Upper lobe of left lung (tissue), 6 donors: Measurements from ENCODE around the gene CREBL2. TPM values are rescaled to one million over a fixed set of nuclear protein-coding genes. Genes with fewer than 3 reads are reported as not detected.
"Not testable (repeated sequence)": the region's sequence is repeated elsewhere in the genome, so short reads cannot be mapped to it uniquely, and the experiment has no call there.

ENCODE experiments used
- ATAC-seq, 2 donors: fragments of 200-7000 bp; cut with Tn5 transposase; one replicate each; pipeline ENCODE4 v1.9.1; 2022; ENCODE audit warnings: mild to moderate bottlenecking in 2 of 2, moderate library complexity in 2 of 2; ENCODE audit not compliant: low FRiP score in 2 of 2
- DNase-seq, 2 donors: peaks; one replicate each; pipeline ENCODE4 v3.0.0-alpha.2; 2019 to 2020
- H3K27ac ChIP-seq, 4 donors: fragments of 200-600 bp; sonication (generic); one replicate each; pipeline ENCODE4 v1.5.1; 2016 to 2019
- H3K27me3 ChIP-seq, 4 donors: fragments of 200-600 bp; sonication (generic); one replicate each; pipeline ENCODE4 v1.5.1; 2017 to 2019
- H3K36me3 ChIP-seq, 4 donors: fragments of 200-600 bp; sonication (generic); one replicate each; pipeline ENCODE4 v1.5.1; 2016 to 2019
- H3K4me1 ChIP-seq, 4 donors: fragments of 200-600 bp; sonication (generic); one replicate each; pipeline ENCODE4 v1.5.1; 2018 to 2019
- H3K4me3 ChIP-seq, 4 donors: fragments of 200-600 bp; sonication (generic); one replicate each; pipeline ENCODE4 v1.5.1; 2017 to 2019; ENCODE audit warnings: mild to moderate bottlenecking in 2 of 4, moderate library complexity in 1 of 4
- H3K9me3 ChIP-seq, 4 donors: fragments of 200-600 bp; sonication (generic); one replicate each; pipeline ENCODE4 v1.5.1; 2018 to 2019
- EP300 ChIP-seq, 4 donors: sonication (generic); formaldehyde crosslinking; IDR thresholded peaks; one replicate each; pipeline ENCODE4 v1.5.1; 2017; ENCODE audit warnings: antibody characterized with exemption in 4 of 4, control low read depth in 2 of 4
- POLR2A ChIP-seq, 4 donors: fragments of 450-650 bp; IDR thresholded peaks; one replicate each; pipeline ENCODE4 v1.5.1; 2016 to 2017; ENCODE audit warnings: antibody characterized with exemption in 4 of 4, mild to moderate bottlenecking in 2 of 4
- POLR2AphosphoS5 ChIP-seq, 2 donors: sonication (generic); formaldehyde crosslinking; IDR thresholded peaks; one replicate each; pipeline ENCODE4 v1.5.1; 2017; ENCODE audit warnings: antibody characterized with exemption in 2 of 2
- WGBS, 2 donors: methylation state at CpG; one replicate each; pipeline ENCODE4 v1.1.5; 2017 to 2018; 5-methylcytosine and 5-hydroxymethylcytosine counted together
- total RNA-seq, 6 donors: library from RNA; depleted of rRNA in 4 of 6; stranded (reverse); fragments of >200 nt in 4 of 6; gene quantifications; one replicate each; pipeline versions ENCODE4 v1.1.0 to v1.2.1, GENCODE V29; 2016 to 2021
- TF ChIP-seq, protein P1 (sequence below), 6 experiments: fragments of 450-650 bp in 4 of 6; fragments of 200-600 bp in 2 of 6; sonication (generic) in 2 of 6; IDR thresholded peaks; one replicate each; pipeline ENCODE4 v1.5.1; 2016 to 2019; ENCODE audit warnings: antibody characterized with exemption in 6 of 6
- donor health status: DM: no; HTN: no; CAD: no; lungs with moderate emphysema.
- donor health status: DM: no; HTN: yes; CAD: no; lungs with severe emphysema.

The CREBL2 gene
- total RNA-seq, 6 donors from 2014 or later, result 40.1 to 74.2 (median 48.2) TPM

DNA sequence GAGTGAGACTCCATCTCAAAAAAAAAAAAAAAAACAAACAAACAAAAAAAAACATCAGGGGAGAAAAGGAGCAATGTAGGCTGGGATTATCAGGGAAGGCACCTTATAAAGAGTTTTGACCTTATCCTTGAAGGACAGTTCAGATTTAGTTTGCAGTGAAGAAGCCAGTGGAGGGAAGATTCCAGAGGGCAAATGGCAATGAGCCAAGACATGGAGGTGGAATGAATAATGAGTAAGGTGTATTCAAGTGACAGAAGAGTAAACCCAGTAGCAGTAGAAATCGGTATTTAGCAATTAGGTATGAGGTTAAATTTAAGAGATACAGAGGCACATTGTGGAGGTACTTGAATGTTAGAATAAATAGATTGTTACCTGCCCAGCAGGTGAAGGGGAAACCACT is 46.8 kb upstream of the CREBL2 start:
- H3K36me3 ChIP-seq, result no peaks in the 10 kb centered on the region
- ATAC-seq (no peak), DNase-seq (no peak)
- H3K27me3 ChIP-seq, result no peaks in the 10 kb centered on the region
- no peak overlapping the region for H3K27ac ChIP-seq
- 76 to 77% methylated on average over 1 of the region's 1 CpG for WGBS, 2 donors
- peaks cover 15 to 19% (median 17%) of the 10 kb centered on the region in 4 donors for H3K4me1 ChIP-seq
- H3K9me3 ChIP-seq, result no peaks in the 10 kb centered on the region
- TF ChIP-seq POLR2AphosphoS5 (IDR thresholded peaks at IDR 0.05) (no peak), EP300 (IDR thresholded peaks at IDR 0.05) (no peak), POLR2A (IDR thresholded peaks at IDR 0.05) (no peak)
- TF ChIP-seq, protein P1, sequence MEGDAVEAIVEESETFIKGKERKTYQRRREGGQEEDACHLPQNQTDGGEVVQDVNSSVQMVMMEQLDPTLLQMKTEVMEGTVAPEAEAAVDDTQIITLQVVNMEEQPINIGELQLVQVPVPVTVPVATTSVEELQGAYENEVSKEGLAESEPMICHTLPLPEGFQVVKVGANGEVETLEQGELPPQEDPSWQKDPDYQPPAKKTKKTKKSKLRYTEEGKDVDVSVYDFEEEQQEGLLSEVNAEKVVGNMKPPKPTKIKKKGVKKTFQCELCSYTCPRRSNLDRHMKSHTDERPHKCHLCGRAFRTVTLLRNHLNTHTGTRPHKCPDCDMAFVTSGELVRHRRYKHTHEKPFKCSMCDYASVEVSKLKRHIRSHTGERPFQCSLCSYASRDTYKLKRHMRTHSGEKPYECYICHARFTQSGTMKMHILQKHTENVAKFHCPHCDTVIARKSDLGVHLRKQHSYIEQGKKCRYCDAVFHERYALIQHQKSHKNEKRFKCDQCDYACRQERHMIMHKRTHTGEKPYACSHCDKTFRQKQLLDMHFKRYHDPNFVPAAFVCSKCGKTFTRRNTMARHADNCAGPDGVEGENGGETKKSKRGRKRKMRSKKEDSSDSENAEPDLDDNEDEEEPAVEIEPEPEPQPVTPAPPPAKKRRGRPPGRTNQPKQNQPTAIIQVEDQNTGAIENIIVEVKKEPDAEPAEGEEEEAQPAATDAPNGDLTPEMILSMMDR (IDR thresholded peaks at IDR 0.05), result no peak
- H3K4me3 ChIP-seq, result no peak overlapping the region

DNA sequence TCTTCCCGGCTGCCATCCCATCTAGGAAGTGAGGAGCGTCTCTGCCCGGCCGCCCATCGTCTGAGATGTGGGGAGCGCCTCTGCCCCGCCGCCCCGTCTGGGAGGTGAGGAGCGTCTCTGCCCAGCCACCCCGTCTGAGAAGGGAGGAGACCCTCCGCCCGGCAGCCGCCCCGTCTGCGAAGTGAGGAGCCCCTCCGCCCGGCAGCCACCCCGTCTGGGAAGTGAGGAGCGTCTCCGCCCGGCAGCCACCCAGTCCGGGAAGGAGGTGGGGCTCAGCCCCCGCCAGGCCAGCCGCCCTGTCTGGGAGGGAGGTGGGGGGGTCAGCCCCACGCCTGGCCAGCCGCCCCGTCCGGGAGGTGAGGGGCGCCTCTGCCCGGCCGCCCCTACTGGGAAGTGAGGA is 45.7 kb upstream of the CREBL2 start:
- not testable (repeated sequence) for ATAC-seq, H3K36me3 ChIP-seq, H3K27ac ChIP-seq, H3K9me3 ChIP-seq, H3K27me3 ChIP-seq, H3K4me3 ChIP-seq
- WGBS, 2 donors, result 88% methylated on average over 5 of the region's 32 CpGs; no CpG with 5 or more reads in 1 of the 2 donors
- peak in 1 of 2 donors; percentile 45 for DNase-seq
- peaks cover 10 to 15% (median 12%) of the 10 kb centered on the region in 4 donors for H3K4me1 ChIP-seq

GRCh38 chr12:12572659-12573058 is 39.0 kb upstream of the CREBL2 start:
- Histone ChIP-seq H3K36me3 (no peaks in the 10 kb centered on the region), H3K4me3 (no peak overlapping the region), H3K27ac (no peak overlapping the region), H3K9me3 (no peaks in the 10 kb centered on the region), H3K27me3 (no peaks in the 10 kb centered on the region), H3K4me1 (no peaks in the 10 kb centered on the region)
- 95% methylated on average over 3 of the region's 3 CpGs for WGBS, 2 donors
- ATAC-seq, result no peak
- no peak for DNase-seq
- TF ChIP-seq EP300 (IDR thresholded peaks at IDR 0.05), result no peak
- TF ChIP-seq, protein P1 (IDR thresholded peaks at IDR 0.05), result no peak
- TF ChIP-seq POLR2A (IDR thresholded peaks at IDR 0.05), result no peak
- no peak for TF ChIP-seq POLR2AphosphoS5 (IDR thresholded peaks at IDR 0.05)

DNA sequence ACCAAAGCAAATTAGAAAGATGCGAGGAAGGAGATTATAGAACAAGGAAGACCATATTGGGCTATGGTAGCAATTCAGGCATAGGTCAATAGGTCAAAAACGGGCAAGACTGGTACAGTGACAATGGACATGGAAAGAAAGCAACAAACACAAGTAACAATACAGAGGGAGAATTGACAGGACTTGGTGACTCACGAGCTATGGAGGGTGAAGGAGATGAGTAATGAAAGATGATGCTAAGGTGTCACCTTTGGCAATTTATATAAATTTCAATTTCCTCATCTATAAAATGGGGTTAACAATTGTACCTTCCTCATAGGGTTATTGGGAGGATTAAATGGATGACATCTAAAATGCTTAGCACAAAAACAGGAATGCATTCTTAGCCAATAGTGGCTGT is 33.9 kb upstream of the CREBL2 start:
- Histone ChIP-seq H3K27ac (no peak overlapping the region), H3K27me3 (no peaks in the 10 kb centered on the region), H3K4me1 (peaks cover 0 to 8% (median 2%) of the 10 kb centered on the region in 4 donors), H3K9me3 (no peaks in the 10 kb centered on the region), H3K36me3 (no peaks in the 10 kb centered on the region), H3K4me3 (no peak overlapping the region)
- ATAC-seq, result no peak
- TF ChIP-seq EP300 (IDR thresholded peaks at IDR 0.05) (no peak), POLR2A (IDR thresholded peaks at IDR 0.05) (no peak), POLR2AphosphoS5 (IDR thresholded peaks at IDR 0.05) (no peak)
- TF ChIP-seq, protein P1 (IDR thresholded peaks at IDR 0.05), result no peak
- no peak for DNase-seq
- WGBS, 2 donors, result 94% methylated on average over 3 of the region's 3 CpGs

- not testable (repeated sequence) for H3K4me3 ChIP-seq, H3K27me3 ChIP-seq, H3K36me3 ChIP-seq, ATAC-seq, H3K27ac ChIP-seq, H3K9me3 ChIP-seq, DNase-seq
- peaks cover 4 to 19% (median 11%) of the 10 kb centered on the region in 4 donors for H3K4me1 ChIP-seq
- 89 to 93% methylated on average over 1 of the region's 1 CpG for WGBS, 2 donors
Measured at GRCh38 chr12:12580716-12581115, 31.0 kb upstream of the CREBL2 start.

- DNase-seq (no peak), ATAC-seq (no peak)
- 85 to 87% methylated on average over 4 of the region's 4 CpGs for WGBS, 2 donors
- H3K4me1 ChIP-seq, result peaks cover 4 to 19% (median 11%) of the 10 kb centered on the region in 4 donors
- H3K27me3 ChIP-seq, result no peaks in the 10 kb centered on the region
- peak overlapping the region in 1 of 4 donors; percentile 36 for H3K27ac ChIP-seq
- H3K9me3 ChIP-seq, result no peaks in the 10 kb centered on the region
- no peak overlapping the region for H3K4me3 ChIP-seq
- TF ChIP-seq EP300 (IDR thresholded peaks at IDR 0.05), result no peak
- no peak for TF ChIP-seq POLR2A (IDR thresholded peaks at IDR 0.05)
- TF ChIP-seq POLR2AphosphoS5 (IDR thresholded peaks at IDR 0.05), result no peak
- TF ChIP-seq, protein P1 (IDR thresholded peaks at IDR 0.05), result no peak
- no peaks in the 10 kb centered on the region for H3K36me3 ChIP-seq
Measured at GRCh38 chr12:12582193-12582881, 29.3 kb upstream of the CREBL2 start.
